ENCODE measurements around the gene DHCR24.

Gene DHCR24

GRCh38 chr1:54853096-54853792, 33.8 kb downstream of the DHCR24 start:
- ChIA-PET CTCF (interaction anchor here (1.4 kb wide), 1 partner anchor 20 kb away, joined by 3 read pairs; no protein-coding TSS in a partner anchor), POLR2A (no interaction called here)
- TF ChIP-seq, protein P1, sequence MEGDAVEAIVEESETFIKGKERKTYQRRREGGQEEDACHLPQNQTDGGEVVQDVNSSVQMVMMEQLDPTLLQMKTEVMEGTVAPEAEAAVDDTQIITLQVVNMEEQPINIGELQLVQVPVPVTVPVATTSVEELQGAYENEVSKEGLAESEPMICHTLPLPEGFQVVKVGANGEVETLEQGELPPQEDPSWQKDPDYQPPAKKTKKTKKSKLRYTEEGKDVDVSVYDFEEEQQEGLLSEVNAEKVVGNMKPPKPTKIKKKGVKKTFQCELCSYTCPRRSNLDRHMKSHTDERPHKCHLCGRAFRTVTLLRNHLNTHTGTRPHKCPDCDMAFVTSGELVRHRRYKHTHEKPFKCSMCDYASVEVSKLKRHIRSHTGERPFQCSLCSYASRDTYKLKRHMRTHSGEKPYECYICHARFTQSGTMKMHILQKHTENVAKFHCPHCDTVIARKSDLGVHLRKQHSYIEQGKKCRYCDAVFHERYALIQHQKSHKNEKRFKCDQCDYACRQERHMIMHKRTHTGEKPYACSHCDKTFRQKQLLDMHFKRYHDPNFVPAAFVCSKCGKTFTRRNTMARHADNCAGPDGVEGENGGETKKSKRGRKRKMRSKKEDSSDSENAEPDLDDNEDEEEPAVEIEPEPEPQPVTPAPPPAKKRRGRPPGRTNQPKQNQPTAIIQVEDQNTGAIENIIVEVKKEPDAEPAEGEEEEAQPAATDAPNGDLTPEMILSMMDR (IDR thresholded peaks at IDR 0.05; ENCODE audit: control extremely low read depth, extremely low read depth, low read depth, missing control alignments), result no peak
- no peak for DNase-seq (ENCODE audit: extremely low spot score)

- no peak for DNase-seq (ENCODE audit: extremely low spot score)
- CTCF ChIA-PET, result interaction anchor here (0.9 kb wide), 1 partner anchor 11 kb away, joined by 3 read pairs; no protein-coding TSS in a partner anchor
- TF ChIP-seq, protein P1 (IDR thresholded peaks at IDR 0.05; ENCODE audit: control extremely low read depth, extremely low read depth, low read depth, missing control alignments), result no peak
- POLR2A ChIA-PET, result no interaction called here
These were observed 35.0 kb downstream of the DHCR24 start for GRCh38 chr1:54851936-54852524.

- ChIA-PET CTCF (interaction anchor here (0.9 kb wide), 1 partner anchor 10 kb away, joined by 3 read pairs; no protein-coding TSS in a partner anchor), POLR2A (no interaction called here)
- no peak for DNase-seq (ENCODE audit: extremely low spot score)
- TF ChIP-seq, protein P1 (IDR thresholded peaks at IDR 0.05; ENCODE audit: control extremely low read depth, extremely low read depth, low read depth, missing control alignments), result no peak
These were observed 35.6 kb downstream of the DHCR24 start for GRCh38 chr1:54851406-54851805.

- ChIA-PET POLR2A (no interaction called here), CTCF (no interaction called here)
- DNase-seq (ENCODE audit: extremely low spot score), result no peak
- TF ChIP-seq, protein P1 (IDR thresholded peaks at IDR 0.05; ENCODE audit: control extremely low read depth, extremely low read depth, low read depth, missing control alignments), result no peak
These were observed 36.3 kb downstream of the DHCR24 start for GRCh38 chr1:54850737-54851136.

DNA sequence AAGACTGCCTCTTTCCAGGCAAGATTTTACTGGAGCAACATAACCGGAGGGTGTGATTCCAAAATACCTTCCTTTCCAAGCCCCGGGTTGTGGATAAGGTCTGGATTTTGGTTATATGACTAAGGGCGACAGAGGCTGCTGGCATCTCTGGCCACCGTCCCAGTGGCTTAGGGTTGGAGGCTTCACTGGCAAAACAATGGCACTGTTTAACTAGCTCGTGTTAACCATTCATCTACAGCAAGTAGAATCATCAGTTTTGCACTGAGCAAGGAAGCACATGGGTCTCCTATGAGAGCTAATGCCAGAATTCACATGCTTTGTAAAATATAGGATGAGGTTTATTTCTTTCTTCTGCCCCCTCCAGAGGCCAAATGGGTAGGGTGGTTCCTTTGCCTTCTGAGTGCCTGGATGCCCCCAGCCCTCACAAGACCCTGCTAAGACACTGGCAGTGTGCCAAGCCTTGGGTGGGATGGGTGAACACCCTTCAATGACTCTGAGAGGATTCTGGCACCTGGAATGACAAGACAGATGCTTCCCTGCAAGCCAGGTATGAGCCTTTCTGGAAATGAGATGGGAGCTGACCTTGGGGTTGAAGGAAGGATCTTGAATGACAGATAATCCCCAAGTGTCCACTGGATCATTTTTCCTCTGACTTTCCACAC, 36.8 kb downstream of the DHCR24 start:
- ChIA-PET POLR2A (no interaction called here), CTCF (no interaction called here)
- TF ChIP-seq, protein P1 (IDR thresholded peaks at IDR 0.05; ENCODE audit: control extremely low read depth, extremely low read depth, low read depth, missing control alignments), result no peak
- DNase-seq (ENCODE audit: extremely low spot score), result no peak

DNA sequence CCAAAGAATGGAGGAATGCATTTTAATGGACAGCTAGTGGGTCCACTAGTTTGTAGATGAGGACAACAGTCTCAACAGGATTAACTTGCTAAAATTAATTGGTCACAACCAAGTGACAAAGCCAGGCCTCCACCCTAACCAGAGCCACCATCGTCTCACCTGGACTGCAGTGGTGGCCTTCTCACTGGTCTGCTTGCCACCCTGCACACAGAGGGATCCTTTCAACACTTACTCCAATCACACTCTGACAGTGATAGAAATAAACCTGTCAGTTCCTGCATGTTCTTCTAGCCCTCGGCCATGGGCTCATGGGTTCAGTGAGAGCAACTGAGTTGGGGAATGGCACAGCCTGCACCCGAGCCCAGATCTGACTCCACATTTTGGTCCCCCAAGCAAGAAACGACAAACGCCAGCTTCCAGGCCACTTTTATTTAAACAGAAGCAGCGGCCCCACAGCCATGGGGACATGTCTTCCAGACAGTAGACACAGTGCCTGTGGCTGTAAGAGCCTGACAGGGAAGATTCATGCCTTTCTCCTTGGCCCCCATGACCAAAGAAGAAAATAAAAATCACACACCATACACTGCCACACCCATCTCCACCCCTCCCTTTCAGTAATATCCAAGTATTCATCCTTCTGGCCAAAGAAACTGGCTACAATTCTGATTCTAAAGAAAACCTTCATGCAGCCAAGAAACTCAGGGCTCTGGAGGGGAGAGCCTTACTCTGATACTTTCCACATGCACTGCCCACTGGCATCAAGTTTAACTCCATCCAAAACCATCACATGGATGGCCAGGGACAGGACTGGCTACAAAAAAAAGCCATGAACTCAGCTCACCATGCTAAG, 37.6 kb downstream of the DHCR24 start:
- POLR2A ChIA-PET, result no interaction called here
- TF ChIP-seq, protein P1 (IDR thresholded peaks at IDR 0.05; ENCODE audit: control extremely low read depth, extremely low read depth, low read depth, missing control alignments), result no peak
- CTCF ChIA-PET, result interaction anchor here (1.0 to 3.7 kb wide), 2 partner anchors 9 to 95 kb away, joined by 4 to 13 read pairs; no protein-coding TSS in a partner anchor
- DNase-seq (ENCODE audit: extremely low spot score), result no peak

Measured in GM10248 (cell line).